Measurements from ENCODE around the gene TFEC. TPM values are rescaled to one million over a fixed set of nuclear protein-coding genes. Genes with fewer than 3 reads are reported as not detected.
"Not testable (repeated sequence)": the region's sequence is repeated elsewhere in the genome, so short reads cannot be mapped to it uniquely, and the experiment has no call there.

TFEC gene
- total RNA-seq, 2 donors from 2014 or later, result 0.69 to 2.9 TPM

DNA sequence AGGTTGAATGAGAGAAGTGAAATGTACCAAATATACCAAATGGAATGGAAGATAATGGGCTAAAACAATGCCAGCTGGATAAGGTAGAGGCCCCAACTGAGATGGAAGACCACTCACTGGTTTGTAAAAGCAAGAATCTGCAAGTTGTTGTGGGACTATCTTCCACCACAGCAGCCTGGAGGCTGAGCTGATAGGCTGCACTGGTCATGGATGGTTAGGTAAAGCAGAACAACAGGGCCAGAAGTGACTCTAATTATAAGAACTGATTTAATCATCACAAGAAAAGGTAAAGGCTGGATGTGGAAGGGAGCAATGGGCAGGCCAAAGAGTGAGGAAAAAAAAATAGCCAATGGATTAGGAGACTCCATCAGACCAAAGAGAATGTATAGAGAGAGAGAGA lies 11.8 kb downstream of the TFEC start:
- DNase-seq, result no peak
- Histone ChIP-seq H3K4me1 (no peaks in the 10 kb centered on the region), H3K4me3 (no peak overlapping the region), H3K36me3 (no peaks in the 10 kb centered on the region), H3K27ac (no peak overlapping the region), H3K9me3 (no peaks in the 10 kb centered on the region), H3K9ac (ENCODE audit: low read depth in 2 of 2, low read length in 2 of 2) (no peak overlapping the region), H3K27me3 (no peaks in the 10 kb centered on the region)
- TF ChIP-seq CTCF (IDR thresholded peaks at IDR 0.05), result no peak
- intact Hi-C loops (cut with DNase I), result no loop called here

- Histone ChIP-seq H3K4me3 (no peak overlapping the region), H3K4me1 (no peaks in the 10 kb centered on the region), H3K9ac (ENCODE audit: low read depth in 2 of 2, low read length in 2 of 2) (no peak overlapping the region), H3K36me3 (no peaks in the 10 kb centered on the region), H3K27ac (no peak overlapping the region), H3K9me3 (no peaks in the 10 kb centered on the region), H3K27me3 (no peaks in the 10 kb centered on the region)
- intact Hi-C loops (cut with DNase I), result no loop called here
- TF ChIP-seq CTCF (IDR thresholded peaks at IDR 0.05), result no peak
- DNase-seq, result no peak
Observed at GRCh38 chr7:116013675-116014074, 16.9 kb downstream of the TFEC start.

- H3K9ac ChIP-seq (ENCODE audit: low read depth in 2 of 2, low read length in 2 of 2), result no peak overlapping the region
- intact Hi-C loops (cut with DNase I), result no loop called here
- no peaks in the 10 kb centered on the region for H3K4me1 ChIP-seq
- no peaks in the 10 kb centered on the region for H3K9me3 ChIP-seq
- TF ChIP-seq CTCF (IDR thresholded peaks at IDR 0.05), result no peak
- no peaks in the 10 kb centered on the region for H3K27me3 ChIP-seq
- H3K36me3 ChIP-seq, result no peaks in the 10 kb centered on the region
- H3K4me3 ChIP-seq, result no peak overlapping the region
- no peak for DNase-seq
- H3K27ac ChIP-seq, result no peak overlapping the region
Observed at GRCh38 chr7:116011584-116011983, 19.0 kb downstream of the TFEC start.

- H3K9ac ChIP-seq (ENCODE audit: low read depth in 2 of 2, low read length in 2 of 2); intact Hi-C loops (cut with DNase I): not testable (repeated sequence)
Observed at GRCh38 chr7:116004762-116005161, 25.8 kb downstream of the TFEC start.

DNA sequence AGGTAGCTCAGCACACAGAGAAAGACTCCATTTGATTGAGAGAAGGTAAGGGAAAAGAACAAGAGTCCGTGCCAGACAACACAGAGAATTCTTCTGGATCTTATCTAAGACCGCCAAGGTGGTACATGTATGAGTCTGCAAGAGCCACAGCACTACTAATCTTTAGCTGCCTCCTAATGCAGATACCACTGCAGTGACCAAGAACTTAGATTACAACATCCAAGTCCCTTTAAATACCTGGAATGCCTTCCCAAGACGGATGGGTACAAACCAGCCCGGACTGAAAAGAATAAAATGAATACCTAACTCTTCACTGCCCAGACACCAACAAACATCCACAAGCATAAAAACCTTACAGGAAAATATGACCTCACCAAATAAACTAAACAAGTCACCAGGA lies 33.3 kb downstream of the TFEC start:
- H3K4me1 ChIP-seq, result no peaks in the 10 kb centered on the region
- no peaks in the 10 kb centered on the region for H3K36me3 ChIP-seq
- TF ChIP-seq CTCF (IDR thresholded peaks at IDR 0.05), result no peak
- no peaks in the 10 kb centered on the region for H3K9me3 ChIP-seq
- no peak overlapping the region for H3K4me3 ChIP-seq
- no peak overlapping the region for H3K27ac ChIP-seq
- intact Hi-C loops (cut with DNase I), result no loop called here
- no peak for DNase-seq
- H3K27me3 ChIP-seq, result no peaks in the 10 kb centered on the region
- no peak overlapping the region for H3K9ac ChIP-seq (ENCODE audit: low read depth in 2 of 2, low read length in 2 of 2)

More at GRCh38 chr7:116004762-116005161, 25.8 kb downstream of the TFEC start:
- H3K27me3 ChIP-seq, DNase-seq, H3K27ac ChIP-seq, H3K4me3 ChIP-seq, H3K4me1 ChIP-seq, H3K9me3 ChIP-seq, H3K36me3 ChIP-seq: not testable (repeated sequence)

GRCh38 chr7:115995701-115996100 lies 34.9 kb downstream of the TFEC start:
- H3K4me3 ChIP-seq, result no peak overlapping the region
- no peak overlapping the region for H3K9ac ChIP-seq (ENCODE audit: low read depth in 2 of 2, low read length in 2 of 2)
- no peak overlapping the region for H3K27ac ChIP-seq
- H3K36me3 ChIP-seq, result no peaks in the 10 kb centered on the region
- no peak for DNase-seq
- no peak for TF ChIP-seq CTCF (IDR thresholded peaks at IDR 0.05)
- intact Hi-C loops (cut with DNase I), result no loop called here
- no peaks in the 10 kb centered on the region for H3K9me3 ChIP-seq
- H3K27me3 ChIP-seq, result no peaks in the 10 kb centered on the region
- H3K4me1 ChIP-seq, result no peaks in the 10 kb centered on the region
